ENCODE measurements around the gene SLC6A2. TPM values are rescaled to one million over a fixed set of nuclear protein-coding genes. Genes with fewer than 3 reads are reported as not detected.

The SLC6A2 gene
- total and polyA plus RNA-seq, 2 experiments from 2014 or later = 1.3 to 3.4 TPM

- no peak for DNase-seq (ENCODE audit: low read depth in 1 of 2, low spot score in 1 of 2)
- Histone ChIP-seq H3K4me3 (no peak overlapping the region), H3K27ac (no peak overlapping the region), H3K27me3 (peaks cover 76% of the 10 kb centered on the region), H3K4me1 (ENCODE audit: low read depth) (no peaks in the 10 kb centered on the region), H3K36me3 (no peaks in the 10 kb centered on the region), H3K9me3 (ENCODE audit: low read depth) (no peaks in the 10 kb centered on the region)
- no peak for TF ChIP-seq CTCF (IDR thresholded peaks at IDR 0.05; ENCODE audit: low read depth, low read length)
Measured at GRCh38 chr16:55687802-55688201, 32.0 kb downstream of the SLC6A2 start.

GRCh38 chr16:55690841-55691240 is 35.1 kb downstream of the SLC6A2 start:
- no peak overlapping the region for H3K27ac ChIP-seq
- DNase-seq (ENCODE audit: low read depth in 1 of 2, low spot score in 1 of 2) = no peak
- TF ChIP-seq CTCF (IDR thresholded peaks at IDR 0.05; ENCODE audit: low read depth, low read length) = no peak
- no peak overlapping the region for H3K4me3 ChIP-seq
- no peaks in the 10 kb centered on the region for H3K4me1 ChIP-seq (ENCODE audit: low read depth)
- H3K36me3 ChIP-seq = no peaks in the 10 kb centered on the region
- H3K9me3 ChIP-seq (ENCODE audit: low read depth) = no peaks in the 10 kb centered on the region
- H3K27me3 ChIP-seq = peaks cover 84% of the 10 kb centered on the region

- Histone ChIP-seq H3K4me1 (ENCODE audit: low read depth) (no peaks in the 10 kb centered on the region), H3K36me3 (no peaks in the 10 kb centered on the region), H3K27me3 (peaks cover 79% of the 10 kb centered on the region), H3K9me3 (ENCODE audit: low read depth) (no peaks in the 10 kb centered on the region), H3K27ac (no peak overlapping the region), H3K4me3 (no peak overlapping the region)
- no peak for TF ChIP-seq CTCF (IDR thresholded peaks at IDR 0.05; ENCODE audit: low read depth, low read length)
- DNase-seq (ENCODE audit: low read depth in 1 of 2, low spot score in 1 of 2) = no peak
Measured at GRCh38 chr16:55691771-55692170, 36.0 kb downstream of the SLC6A2 start.

GRCh38 chr16:55695595-55695994 is 39.8 kb downstream of the SLC6A2 start:
- Histone ChIP-seq H3K9me3 (ENCODE audit: low read depth) (no peaks in the 10 kb centered on the region), H3K36me3 (no peaks in the 10 kb centered on the region), H3K4me3 (no peak overlapping the region), H3K27ac (no peak overlapping the region), H3K27me3 (peaks cover 41% of the 10 kb centered on the region), H3K4me1 (ENCODE audit: low read depth) (peaks cover 17% of the 10 kb centered on the region)
- DNase-seq (ENCODE audit: low read depth in 1 of 2, low spot score in 1 of 2) = no peak
- no peak for TF ChIP-seq CTCF (IDR thresholded peaks at IDR 0.05; ENCODE audit: low read depth, low read length)

GRCh38 chr16:55697867-55698266 is 42.1 kb downstream of the SLC6A2 start:
- TF ChIP-seq CTCF (IDR thresholded peaks at IDR 0.05; ENCODE audit: low read depth, low read length) = no peak
- H3K4me1 ChIP-seq (ENCODE audit: low read depth) = peaks cover 17% of the 10 kb centered on the region
- DNase-seq (ENCODE audit: low read depth in 1 of 2, low spot score in 1 of 2) = no peak
- no peaks in the 10 kb centered on the region for H3K36me3 ChIP-seq
- no peak overlapping the region for H3K4me3 ChIP-seq
- H3K27ac ChIP-seq = peak overlapping the region; percentile 64
- H3K27me3 ChIP-seq = peaks cover 32% of the 10 kb centered on the region
- H3K9me3 ChIP-seq (ENCODE audit: low read depth) = no peaks in the 10 kb centered on the region

- H3K4me3 ChIP-seq = no peak overlapping the region
- H3K36me3 ChIP-seq = no peaks in the 10 kb centered on the region
- H3K4me1 ChIP-seq (ENCODE audit: low read depth) = peaks cover 17% of the 10 kb centered on the region
- no peak for TF ChIP-seq CTCF (IDR thresholded peaks at IDR 0.05; ENCODE audit: low read depth, low read length)
- H3K27ac ChIP-seq = peak overlapping the region; percentile 64
- H3K27me3 ChIP-seq = peaks cover 31% of the 10 kb centered on the region
- DNase-seq (ENCODE audit: low read depth in 1 of 2, low spot score in 1 of 2) = no peak
- no peaks in the 10 kb centered on the region for H3K9me3 ChIP-seq (ENCODE audit: low read depth)
Measured at GRCh38 chr16:55698331-55698730, 42.5 kb downstream of the SLC6A2 start.

Data from cardiac muscle cell (in vitro differentiated cells and primary cell).